CD4-positive, alpha-beta T cell treated with Interleukin-15 for 4 hours (primary cell): Measurements from ENCODE around the gene SYT8.
A peak's percentile ranks its signal among the peaks of the same experiment; 100 is the strongest.
"Not testable (repeated sequence)": the region's sequence is repeated elsewhere in the genome, so short reads cannot be mapped to it uniquely, and the experiment has no call there.

ENCODE experiments used
- DNase-seq: peaks from one replicate; pipeline ENCODE4 v3.0.0-alpha.2; 2020; ENCODE audit warnings: low spot score

The SYT8 gene

GRCh38 chr11:1834779-1835670 lies at the start of gene SYT8:
SYT8 (plus strand) TSS chr11:1834990; CDS start chr11:1835106, 116 bp downstream.
- no peak for DNase-seq

GRCh38 chr11:1785749-1786413 lies 48.9 kb upstream of the SYT8 start:
- DNase-seq, result no peak

GRCh38 chr11:1786466-1786865 lies 48.3 kb upstream of the SYT8 start:
- DNase-seq, result no peak

- DNase-seq, result no peak
Measured at GRCh38 chr11:1791912-1792311, 42.9 kb upstream of the SYT8 start.

- DNase-seq, result peak; percentile 6
Measured at GRCh38 chr11:1792461-1792860, 42.3 kb upstream of the SYT8 start.

GRCh38 chr11:1793081-1793480 lies 41.7 kb upstream of the SYT8 start:
- no peak for DNase-seq

- DNase-seq, result no peak
Measured at GRCh38 chr11:1796413-1797011, 38.3 kb upstream of the SYT8 start.

GRCh38 chr11:1797391-1798125 lies 37.2 kb upstream of the SYT8 start:
- DNase-seq, result no peak

GRCh38 chr11:1803246-1803645 lies 31.5 kb upstream of the SYT8 start:
- DNase-seq, result no peak

- not testable (repeated sequence) for DNase-seq
Measured at GRCh38 chr11:1803835-1804519, 30.8 kb upstream of the SYT8 start.

- DNase-seq, result no peak
Measured at GRCh38 chr11:1805525-1805924, 29.3 kb upstream of the SYT8 start.

- no peak for DNase-seq
Measured at GRCh38 chr11:1807264-1807995, 27.4 kb upstream of the SYT8 start.

GRCh38 chr11:1810761-1811160 lies 24.0 kb upstream of the SYT8 start:
- DNase-seq, result no peak

- DNase-seq, result no peak
Measured at GRCh38 chr11:1812274-1812673, 22.5 kb upstream of the SYT8 start.

- DNase-seq, result no peak
Measured at GRCh38 chr11:1812801-1813200, 22.0 kb upstream of the SYT8 start.

GRCh38 chr11:1813356-1813755 lies 21.4 kb upstream of the SYT8 start:
- not testable (repeated sequence) for DNase-seq

GRCh38 chr11:1814691-1815090 lies 20.1 kb upstream of the SYT8 start:
- no peak for DNase-seq

GRCh38 chr11:1815311-1815710 lies 19.5 kb upstream of the SYT8 start:
- no peak for DNase-seq

- no peak for DNase-seq
Measured at GRCh38 chr11:1815751-1816150, 19.0 kb upstream of the SYT8 start.

- DNase-seq, result no peak
Measured at GRCh38 chr11:1817000-1817399, 17.8 kb upstream of the SYT8 start.

- no peak for DNase-seq
Measured at GRCh38 chr11:1817511-1817910, 17.3 kb upstream of the SYT8 start.
